Vagina (tissue), 2 donors: ENCODE measurements around the gene MEGF9. TPM values are rescaled to one million over a fixed set of nuclear protein-coding genes. Genes with fewer than 3 reads are reported as not detected.
"Not testable (repeated sequence)": the region's sequence is repeated elsewhere in the genome, so short reads cannot be mapped to it uniquely, and the experiment has no call there.

Source experiments
- DNase-seq, 2 donors: peaks; one replicate each; pipeline ENCODE4 v3.0.0-alpha.2; 2017; ENCODE audit errors: extremely low spot score in 2 of 2
- H3K27ac ChIP-seq: fragments of 200-600 bp; sonication (generic); one replicate; pipeline ENCODE4 v1.5.1; 2019
- H3K27me3 ChIP-seq: fragments of 200-600 bp; sonication (generic); one replicate; pipeline ENCODE4 v1.5.1; 2019
- H3K36me3 ChIP-seq, 2 donors: fragments of 200-600 bp; sonication (generic); one replicate each; pipeline ENCODE4 v1.5.1; 2017 to 2019
- H3K4me1 ChIP-seq: fragments of 200-600 bp; sonication (generic); one replicate; pipeline ENCODE4 v1.5.1; 2019
- H3K4me3 ChIP-seq, 2 donors: fragments of 200-600 bp; sonication (generic); 1 replicate in 1 of 2; 2 replicates in 1 of 2; pipeline ENCODE4 v1.5.1; 2016 to 2019
- H3K9me3 ChIP-seq: fragments of 200-600 bp; sonication (generic); one replicate; pipeline ENCODE4 v1.5.1; 2019
- CTCF ChIP-seq, 3 experiments: fragments of 450-650 bp in 2 of 3; fragments of 200-600 bp in 1 of 3; sonication (generic) in 1 of 3; IDR thresholded peaks; one replicate each; pipeline ENCODE4 v1.5.1; 2017 to 2019; ENCODE audit warnings: antibody characterized with exemption in 3 of 3, mild to moderate bottlenecking in 2 of 3, moderate library complexity in 2 of 3
- POLR2A ChIP-seq, 2 donors: fragments of 450-650 bp; IDR thresholded peaks; one replicate each; pipeline ENCODE4 v1.6.1; 2017; ENCODE audit warnings: antibody characterized with exemption in 2 of 2, mild to moderate bottlenecking in 2 of 2, moderate library complexity in 2 of 2
- POLR2AphosphoS5 ChIP-seq, 2 donors: sonication (generic); formaldehyde crosslinking; IDR thresholded peaks; one replicate each; pipeline ENCODE4 v1.9.0; 2017; ENCODE audit warnings: antibody characterized with exemption in 2 of 2, mild to moderate bottlenecking in 2 of 2, low read depth in 1 of 2; ENCODE audit not compliant: insufficient read depth in 1 of 2
- intact Hi-C: fragments of 100-400 bp; cut with DNase I; formaldehyde crosslinking; loops from one replicate; pipeline ENCODE4 v1.15.1; 2023
- total RNA-seq: library from RNA; depleted of rRNA; stranded (reverse); fragments of >200 nt; gene quantifications from one replicate; pipeline ENCODE4 v1.2.3, GENCODE V29; 2016

MEGF9 gene
- total RNA-seq, 1 donor from 2014 or later, result 17.7 TPM

- Histone ChIP-seq H3K27me3 (no peaks in the 10 kb centered on the region), H3K36me3 (peaks cover 0 to 9% of the 10 kb centered on the region in 2 donors), H3K4me3 (no peak overlapping the region), H3K27ac (no peak overlapping the region), H3K9me3 (no peaks in the 10 kb centered on the region), H3K4me1 (no peaks in the 10 kb centered on the region)
- no peak for TF ChIP-seq POLR2A (IDR thresholded peaks at IDR 0.05)
- no peak for TF ChIP-seq CTCF (IDR thresholded peaks at IDR 0.05)
- no peak for TF ChIP-seq POLR2AphosphoS5 (IDR thresholded peaks at IDR 0.05; ENCODE audit: insufficient read depth in 1 of 2, low read depth in 1 of 2)
- no peak for DNase-seq
- intact Hi-C loops, result no loop called here
Observed at GRCh38 chr9:120640380-120640779, 73.9 kb downstream of the MEGF9 start.

- Histone ChIP-seq H3K4me3 (no peak overlapping the region), H3K36me3 (peaks cover 0 to 9% of the 10 kb centered on the region in 2 donors), H3K27ac (no peak overlapping the region), H3K4me1 (no peaks in the 10 kb centered on the region), H3K9me3 (no peaks in the 10 kb centered on the region), H3K27me3 (no peaks in the 10 kb centered on the region)
- intact Hi-C loops, result no loop called here
- no peak for DNase-seq
- TF ChIP-seq CTCF (IDR thresholded peaks at IDR 0.05), result no peak
- no peak for TF ChIP-seq POLR2A (IDR thresholded peaks at IDR 0.05)
- no peak for TF ChIP-seq POLR2AphosphoS5 (IDR thresholded peaks at IDR 0.05; ENCODE audit: insufficient read depth in 1 of 2, low read depth in 1 of 2)
Observed at GRCh38 chr9:120637919-120638318, 76.4 kb downstream of the MEGF9 start.

GRCh38 chr9:120636194-120636957, 77.9 kb downstream of the MEGF9 start:
- no peaks in the 10 kb centered on the region for H3K4me1 ChIP-seq
- intact Hi-C loops, result no loop called here
- H3K9me3 ChIP-seq, result no peaks in the 10 kb centered on the region
- peaks cover 0 to 9% of the 10 kb centered on the region in 2 donors for H3K36me3 ChIP-seq
- no peaks in the 10 kb centered on the region for H3K27me3 ChIP-seq
- TF ChIP-seq CTCF (IDR thresholded peaks at IDR 0.05) (no peak), POLR2A (IDR thresholded peaks at IDR 0.05) (no peak)
- DNase-seq, result no peak
- H3K4me3 ChIP-seq, result no peak overlapping the region
- no peak overlapping the region for H3K27ac ChIP-seq

GRCh38 chr9:120635011-120635410, 79.3 kb downstream of the MEGF9 start:
- Histone ChIP-seq H3K4me1 (no peaks in the 10 kb centered on the region), H3K4me3 (no peak overlapping the region), H3K36me3 (no peaks in the 10 kb centered on the region), H3K9me3 (no peaks in the 10 kb centered on the region), H3K27me3 (no peaks in the 10 kb centered on the region), H3K27ac (no peak overlapping the region)
- no peak for TF ChIP-seq POLR2A (IDR thresholded peaks at IDR 0.05)
- intact Hi-C loops, result no loop called here
- no peak for DNase-seq

GRCh38 chr9:120630333-120630732, 83.9 kb downstream of the MEGF9 start:
- intact Hi-C loops, result no loop called here
- Histone ChIP-seq H3K36me3 (no peaks in the 10 kb centered on the region), H3K9me3 (no peaks in the 10 kb centered on the region), H3K27me3 (no peaks in the 10 kb centered on the region), H3K4me3 (no peak overlapping the region), H3K27ac (no peak overlapping the region), H3K4me1 (peaks cover under 1% of the 10 kb centered on the region)
- DNase-seq, result no peak
- TF ChIP-seq CTCF (IDR thresholded peaks at IDR 0.05), result no peak
- no peak for TF ChIP-seq POLR2AphosphoS5 (IDR thresholded peaks at IDR 0.05; ENCODE audit: insufficient read depth in 1 of 2, low read depth in 1 of 2)
- no peak for TF ChIP-seq POLR2A (IDR thresholded peaks at IDR 0.05)

GRCh38 chr9:120628925-120629497, 85.3 kb downstream of the MEGF9 start:
- H3K4me1 ChIP-seq, DNase-seq, H3K27ac ChIP-seq, H3K36me3 ChIP-seq, H3K27me3 ChIP-seq, H3K9me3 ChIP-seq, H3K4me3 ChIP-seq, intact Hi-C loops: not testable (repeated sequence)
